Ovary (tissue), 3 donors: ENCODE data around the gene PRPS2.

Source experiments
- CTCF ChIP-seq, 3 donors: fragments of 450-650 bp in 2 of 3; fragments of 200-600 bp in 1 of 3; IDR thresholded peaks; one replicate each; pipeline versions ENCODE4 v1.5.1 to v1.8.0; 2016 to 2022; ENCODE audit warnings: antibody characterized with exemption in 3 of 3, mild to moderate bottlenecking in 1 of 3
- EP300 ChIP-seq: sonication (generic); formaldehyde crosslinking; IDR thresholded peaks from one replicate; pipeline ENCODE4 v1.6.1; 2017; ENCODE audit warnings: antibody characterized with exemption
- POLR2A ChIP-seq: fragments of 450-650 bp; IDR thresholded peaks from one replicate; pipeline ENCODE4 v1.6.1; 2017; ENCODE audit warnings: antibody characterized with exemption, mild to moderate bottlenecking, moderate library complexity
- donor health status: DM: no; HTN: no; CAD: no.

- TF ChIP-seq CTCF (IDR thresholded peaks at IDR 0.05): no peak
- TF ChIP-seq POLR2A: peak; percentile 54
- no peak for TF ChIP-seq EP300
Observed at GRCh38 chrX:12791257-12792228, at the start of gene PRPS2.
